GM12878 (cell line): ENCODE data around the gene RAP1GAP. TPM values are rescaled to one million over a fixed set of nuclear protein-coding genes. Genes with fewer than 3 reads are reported as not detected.

Source experiments
- ATAC-seq: fragments of 200-7000 bp; cut with Tn5 transposase; 3 replicates; pipeline ENCODE4 v1.9.1; 2020; ENCODE audit warnings: mild to moderate bottlenecking, moderate library complexity
- BruUV-seq: library from RNA; stranded (reverse); fragments of 400-500 nt; replicated peaks from 2 replicates; lab custom pipeline; 2021; lab: Mats Ljungman, UMichigan
- CTCF ChIA-PET: fragments of 300-600 bp; sonication (Branson Sonifier 250); formaldehyde crosslinking; extraction: SDS; loops from one replicate; lab custom pipeline; 2021; ENCODE audit warnings: inconsistent platforms; lab: Yijun Ruan, JAX
- POLR2A ChIA-PET: fragments of 350-600 bp; formaldehyde crosslinking; extraction: SDS; loops from one replicate; lab custom pipeline; 2021; ENCODE audit warnings: inconsistent platforms; lab: Charles Lee
- RAD21 ChIA-PET: fragments of 300-600 bp; sonication (Branson Sonifier 250); formaldehyde crosslinking; loops from one replicate; lab custom pipeline; 2023; ENCODE audit warnings: antibody characterized with exemption; ENCODE audit not compliant: unreplicated experiment; lab: Charles Lee
- SMC1A ChIA-PET: fragments of 300-600 bp; sonication (Branson Sonifier 250); formaldehyde crosslinking; loops from one replicate; lab custom pipeline; 2023; ENCODE audit not compliant: unreplicated experiment, uncharacterized antibody; lab: Charles Lee
- DNase-seq: peaks from one replicate; pipeline ENCODE4 v3.0.0-alpha.2; 2011; ENCODE audit warnings: low read depth, low spot score
- FAIRE-seq: peaks from 3 replicates; lab custom pipeline; 2011; peaks lifted over from hg19 to GRCh38; lab: Jason Lieb, UNC
- H2AFZ ChIP-seq: 2 replicates; pipeline ENCODE4 v1.6.0; 2011; ENCODE audit warnings: low read depth, low read length, control low read depth; ENCODE audit not compliant: control insufficient read depth
- H3K27ac ChIP-seq: 2 replicates; pipeline ENCODE4 v1.5.1; 2011; ENCODE audit warnings: control low read depth; ENCODE audit not compliant: control insufficient read depth, insufficient read depth
- H3K27me3 ChIP-seq, 2 experiments: replicated peaks in 1 of 2; 2 replicates each; pipeline versions ENCODE4 v1.6.0 to v1.6.1; 2011; ENCODE audit warnings: low read length in 1 of 2; ENCODE audit not compliant: control insufficient read depth in 2 of 2, insufficient read depth in 2 of 2
- H3K36me3 ChIP-seq, 2 experiments: 2 replicates each; pipeline ENCODE4 v1.5.1; 2011; ENCODE audit warnings: low read length in 1 of 2; ENCODE audit not compliant: control insufficient read depth in 2 of 2, insufficient read depth in 2 of 2
- H3K4me1 ChIP-seq: 2 replicates; pipeline ENCODE4 v1.6.1; 2011; ENCODE audit warnings: mild to moderate bottlenecking, low read length, moderate library complexity, mixed read lengths; ENCODE audit not compliant: control insufficient read depth, insufficient read depth
- H3K4me2 ChIP-seq: 2 replicates; pipeline ENCODE4 v1.6.0; 2011; ENCODE audit warnings: control low read depth; ENCODE audit not compliant: control insufficient read depth, insufficient read depth
- H3K4me3 ChIP-seq: fragments of 200-600 bp; sonication (generic); 2 replicates; pipeline ENCODE4 v1.5.1; 2016
- H3K79me2 ChIP-seq: 2 replicates; pipeline ENCODE4 v1.6.0; 2011; ENCODE audit warnings: low read length; ENCODE audit not compliant: control insufficient read depth, insufficient read depth
- H3K9ac ChIP-seq: 2 replicates; pipeline ENCODE4 v1.8.0; 2011; ENCODE audit warnings: low read length, control low read depth, mixed read lengths; ENCODE audit not compliant: control insufficient read depth, insufficient read depth
- H3K9me3 ChIP-seq: replicated peaks from 3 replicates; pipeline ENCODE4 v1.5.1; 2011; ENCODE audit warnings: mild to moderate bottlenecking, low read length; ENCODE audit not compliant: control insufficient read depth, insufficient read depth
- H4K20me1 ChIP-seq: 2 replicates; pipeline ENCODE4 v1.6.0; 2011; ENCODE audit not compliant: control insufficient read depth, insufficient read depth
- BRCA1 ChIP-seq: IDR thresholded peaks from 2 replicates; pipeline ENCODE4 v1.6.1; 2011; ENCODE audit warnings: low read depth, low read length, improper control_type of control experiment
- HDAC2 ChIP-seq: fragments of 200-600 bp; sonication (generic); IDR thresholded peaks from 2 replicates; pipeline ENCODE4 v1.6.1; 2017
- POLR2A ChIP-seq: IDR thresholded peaks from 2 replicates; pipeline ENCODE4 v1.6.1; 2011; ENCODE audit warnings: low read depth, mild to moderate bottlenecking, low read length
- POLR2AphosphoS2 ChIP-seq: IDR thresholded peaks from 2 replicates; pipeline ENCODE4 v1.6.1; 2011; ENCODE audit warnings: low read depth, mild to moderate bottlenecking, low read length, improper control_type of control experiment, moderate library complexity
- POLR2AphosphoS5 ChIP-seq: IDR thresholded peaks from 2 replicates; pipeline ENCODE4 v1.6.1; 2011; ENCODE audit warnings: mild to moderate bottlenecking, low read length, inconsistent platforms
- SREBF2 ChIP-seq: IDR thresholded peaks from 2 replicates; pipeline ENCODE4 v1.6.1; 2012; ENCODE audit warnings: mild to moderate bottlenecking, low read length
- WGBS: methylation state at CpG from one replicate; pipeline ENCODE4 v1.1.6; 2016; ENCODE audit warnings: low lambda C conversion rate; ENCODE audit not compliant: insufficient replicate concordance, insufficient coverage; ENCODE audit errors: missing lambda C conversion rate; 5-methylcytosine and 5-hydroxymethylcytosine counted together
- in situ Hi-C: fragments of 300-500 bp; cut with MboI; formaldehyde crosslinking; loops from 9 replicates; pipeline ENCODE4 v1.14.3; 2018; ENCODE audit warnings: mixed read lengths
- intact Hi-C: fragments of 100-400 bp; cut with micrococcal nuclease; formaldehyde crosslinking; loops from one replicate; pipeline ENCODE4 v1.14.2; 2022; ENCODE audit not compliant: unreplicated experiment
- polyA plus RNA-seq, 11 experiments: library from polyadenylated mRNA; depleted of rRNA in 4 of 11; unstranded in 6 of 11; stranded (reverse) in 5 of 11; fragments of >200 nt; fragmentation: Nextera tagmentation in 4 of 11; fragmentation: Illumina TruSeq in 1 of 11; extraction: Ambion mirVana in 4 of 11; extraction: Trizol in 1 of 11; gene quantifications; 1 replicate in 1 of 11; 2 replicates in 10 of 11; pipeline versions ENCODE4 v1.2.1 to v1.2.3, GENCODE V29; 2011 to 2016; ENCODE audit warnings: inconsistent platforms in 2 of 11, missing spikeins in 2 of 11, low read depth in 1 of 11
- total RNA-seq, 4 experiments: library from RNA; depleted of rRNA in 3 of 4; stranded (reverse); fragments of >200 nt in 3 of 4; fragmentation: Illumina TruSeq in 1 of 4; extraction: Trizol in 1 of 4; gene quantifications; 2 replicates each; pipeline versions ENCODE4 v1.2.1 to v1.2.3, GENCODE V29; 2013 to 2021
- TF ChIP-seq, protein P1 (sequence below): fragments of 450-650 bp; IDR thresholded peaks from 2 replicates; pipeline ENCODE4 v1.6.1; 2017; ENCODE audit warnings: mild to moderate bottlenecking, low read depth, inconsistent platforms; ENCODE audit not compliant: poor library complexity, severe bottlenecking
- TF ChIP-seq, protein P2 (sequence below): IDR thresholded peaks from 2 replicates; pipeline ENCODE4 v1.6.1; 2011; ENCODE audit warnings: borderline replicate concordance, low read depth, mild to moderate bottlenecking, moderate library complexity, mixed read lengths, low read length; ENCODE audit not compliant: insufficient read depth; ENCODE audit errors: extremely low read length

RAP1GAP gene
- total and polyA plus RNA-seq, 10 of the 15 experiments (the other 5 are each of a cell fraction or from before 2014, with no cell fraction given): 0.04 to 0.96 (median 0.09) TPM; not detected in 3

DNA sequence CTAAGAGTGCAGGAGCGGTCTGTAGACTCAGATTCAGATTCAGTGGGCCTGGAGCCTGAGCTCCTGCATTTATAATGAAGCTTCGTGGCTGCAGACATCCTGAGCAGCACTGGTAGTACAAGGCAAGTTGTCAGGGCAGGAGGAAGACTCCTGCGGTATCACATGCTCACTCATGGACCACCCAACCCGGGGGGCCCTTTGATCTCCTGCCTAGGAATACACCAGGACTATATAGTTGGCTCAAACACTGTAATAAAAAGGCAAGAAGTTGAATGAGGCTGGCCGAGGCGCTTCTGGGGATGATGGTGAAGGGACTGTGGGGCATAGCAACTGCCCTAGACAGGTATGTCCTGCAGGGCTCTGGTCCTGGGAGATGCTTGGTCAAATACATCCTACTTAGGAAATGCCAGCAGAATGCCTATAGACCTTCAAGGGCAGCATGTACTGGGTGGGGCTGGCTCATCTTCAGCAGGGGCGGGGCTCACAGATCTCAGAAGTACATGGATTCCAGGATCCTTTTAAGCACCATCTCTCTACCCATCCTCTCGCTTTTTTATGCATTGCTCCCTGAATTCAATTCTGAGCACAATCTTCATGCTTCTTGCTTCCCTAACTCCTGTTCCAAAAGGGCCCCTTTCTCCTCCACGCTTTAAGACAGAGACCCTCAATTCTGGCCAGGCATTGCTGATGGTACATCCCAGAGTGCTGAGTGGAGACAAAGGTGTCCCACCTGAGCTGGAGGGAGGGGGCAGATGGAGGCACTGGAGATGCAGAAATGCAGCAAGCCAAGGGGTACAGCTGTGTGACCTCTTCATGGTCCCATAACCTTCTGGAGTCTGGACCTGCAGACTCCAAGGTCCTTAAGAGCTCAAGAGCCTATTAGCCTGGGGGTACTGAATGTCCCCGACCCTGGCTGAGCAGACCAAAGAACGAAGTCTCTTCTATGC is 2.1 kb upstream of the RAP1GAP start:
- Histone ChIP-seq H3K4me3 (no peak overlapping the region), H4K20me1 (no peaks in the 10 kb centered on the region), H3K9ac (no peak overlapping the region), H3K27ac (no peak overlapping the region), H3K4me2 (no peak overlapping the region), H3K79me2 (no peaks in the 10 kb centered on the region), H3K9me3 (no peaks in the 10 kb centered on the region), H3K27me3 (peaks cover 0 to 6% of the 10 kb centered on the region in 2 experiments), H3K36me3 (no peaks in the 10 kb centered on the region), H2AFZ (no peak overlapping the region), H3K4me1 (peaks cover 3% of the 10 kb centered on the region; the same call in 1 of the 2 replicates)
- CTCF ChIA-PET: no interaction called here
- no peak for FAIRE-seq
- BruUV-seq: no TSS peak
- RAD21 ChIA-PET: interaction anchor here (0.9 to 1.1 kb wide), 2 partner anchors 111 to 135 kb away, joined by 3 to 4 read pairs; partner anchors contain the start of gene USP48
- no peak for DNase-seq
- in situ Hi-C loops (no loop called here), intact Hi-C loops (no loop called here)
- SMC1A ChIA-PET: interaction anchor here (1.4 kb wide), 1 partner anchor 130 kb away, joined by 3 read pairs; no protein-coding TSS in a partner anchor
- TF ChIP-seq, protein P1, sequence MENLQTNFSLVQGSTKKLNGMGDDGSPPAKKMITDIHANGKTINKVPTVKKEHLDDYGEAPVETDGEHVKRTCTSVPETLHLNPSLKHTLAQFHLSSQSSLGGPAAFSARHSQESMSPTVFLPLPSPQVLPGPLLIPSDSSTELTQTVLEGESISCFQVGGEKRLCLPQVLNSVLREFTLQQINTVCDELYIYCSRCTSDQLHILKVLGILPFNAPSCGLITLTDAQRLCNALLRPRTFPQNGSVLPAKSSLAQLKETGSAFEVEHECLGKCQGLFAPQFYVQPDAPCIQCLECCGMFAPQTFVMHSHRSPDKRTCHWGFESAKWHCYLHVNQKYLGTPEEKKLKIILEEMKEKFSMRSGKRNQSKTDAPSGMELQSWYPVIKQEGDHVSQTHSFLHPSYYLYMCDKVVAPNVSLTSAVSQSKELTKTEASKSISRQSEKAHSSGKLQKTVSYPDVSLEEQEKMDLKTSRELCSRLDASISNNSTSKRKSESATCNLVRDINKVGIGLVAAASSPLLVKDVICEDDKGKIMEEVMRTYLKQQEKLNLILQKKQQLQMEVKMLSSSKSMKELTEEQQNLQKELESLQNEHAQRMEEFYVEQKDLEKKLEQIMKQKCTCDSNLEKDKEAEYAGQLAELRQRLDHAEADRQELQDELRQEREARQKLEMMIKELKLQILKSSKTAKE: no peak
- TF ChIP-seq POLR2AphosphoS2: peak; percentile 27; the same call in 1 of the 2 replicates
- no peak for TF ChIP-seq HDAC2
- TF ChIP-seq SREBF2: no peak
- peak; percentile 50; the same call in 1 of the 2 replicates for TF ChIP-seq POLR2AphosphoS5
- TF ChIP-seq BRCA1: no peak
- TF ChIP-seq POLR2A: peak; percentile 55
- TF ChIP-seq, protein P2, sequence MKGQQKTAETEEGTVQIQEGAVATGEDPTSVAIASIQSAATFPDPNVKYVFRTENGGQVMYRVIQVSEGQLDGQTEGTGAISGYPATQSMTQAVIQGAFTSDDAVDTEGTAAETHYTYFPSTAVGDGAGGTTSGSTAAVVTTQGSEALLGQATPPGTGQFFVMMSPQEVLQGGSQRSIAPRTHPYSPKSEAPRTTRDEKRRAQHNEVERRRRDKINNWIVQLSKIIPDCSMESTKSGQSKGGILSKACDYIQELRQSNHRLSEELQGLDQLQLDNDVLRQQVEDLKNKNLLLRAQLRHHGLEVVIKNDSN: no peak
- POLR2A ChIA-PET: no interaction called here
- ATAC-seq: no peak
- 65% methylated on average over 11 of the region's 11 CpGs for WGBS
